ENCODE measurements around the gene MYO9B. TPM values are rescaled to one million over a fixed set of nuclear protein-coding genes. Genes with fewer than 3 reads are reported as not detected.

Gene MYO9B
- total RNA-seq, 1 experiment from 2014 or later = 68.3 TPM

DNA sequence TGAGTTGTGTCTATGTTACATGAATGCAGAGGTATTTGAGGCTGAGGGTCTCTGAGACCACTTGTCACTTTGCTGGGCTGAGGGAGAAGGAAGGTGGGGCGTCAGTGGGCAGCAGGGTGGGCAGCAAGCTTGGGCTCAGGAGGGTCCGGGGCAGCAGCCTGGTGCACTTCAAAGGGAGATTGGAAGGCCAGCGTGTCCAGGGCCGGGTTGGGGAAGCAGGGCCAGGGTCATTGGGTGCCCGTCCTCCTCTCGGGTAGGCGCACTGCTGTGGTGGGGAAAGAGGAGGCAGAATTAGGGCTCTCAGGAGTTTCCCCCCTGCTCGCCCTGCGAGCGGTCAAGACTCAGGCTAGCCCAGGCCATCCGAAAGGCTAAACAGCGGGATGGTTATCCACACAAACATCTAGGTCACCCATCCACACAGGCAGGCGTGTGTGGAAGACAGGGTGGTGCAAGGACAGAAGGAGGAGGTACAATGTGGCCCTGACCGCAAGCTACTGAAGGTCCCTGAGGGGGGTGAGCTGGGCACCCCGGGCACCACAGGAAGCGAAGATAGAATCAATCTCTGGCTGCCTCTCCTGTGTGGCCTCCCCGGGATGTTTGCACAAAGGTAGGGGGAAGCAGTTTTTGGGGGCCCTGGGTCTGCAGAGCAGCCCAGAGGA, 37.7 kb downstream of the MYO9B start:
- peak overlapping the region; percentile 52; the same call in 1 of the 2 replicates for H3K9ac ChIP-seq (ENCODE audit: low read length)
- no peaks in the 10 kb centered on the region for H4K20me1 ChIP-seq (ENCODE audit: low read length)
- ChIA-PET CTCF (no interaction called here), POLR2A (ENCODE audit: unreplicated experiment) (no interaction called here)
- ATAC-seq = no peak
- DNase-seq = no peak
- no peaks in the 10 kb centered on the region for H3K9me2 ChIP-seq (replicated peaks; ENCODE audit: low read length)
- no peak overlapping the region for H3K4me2 ChIP-seq (ENCODE audit: low read length)
- TF ChIP-seq, protein P1, sequence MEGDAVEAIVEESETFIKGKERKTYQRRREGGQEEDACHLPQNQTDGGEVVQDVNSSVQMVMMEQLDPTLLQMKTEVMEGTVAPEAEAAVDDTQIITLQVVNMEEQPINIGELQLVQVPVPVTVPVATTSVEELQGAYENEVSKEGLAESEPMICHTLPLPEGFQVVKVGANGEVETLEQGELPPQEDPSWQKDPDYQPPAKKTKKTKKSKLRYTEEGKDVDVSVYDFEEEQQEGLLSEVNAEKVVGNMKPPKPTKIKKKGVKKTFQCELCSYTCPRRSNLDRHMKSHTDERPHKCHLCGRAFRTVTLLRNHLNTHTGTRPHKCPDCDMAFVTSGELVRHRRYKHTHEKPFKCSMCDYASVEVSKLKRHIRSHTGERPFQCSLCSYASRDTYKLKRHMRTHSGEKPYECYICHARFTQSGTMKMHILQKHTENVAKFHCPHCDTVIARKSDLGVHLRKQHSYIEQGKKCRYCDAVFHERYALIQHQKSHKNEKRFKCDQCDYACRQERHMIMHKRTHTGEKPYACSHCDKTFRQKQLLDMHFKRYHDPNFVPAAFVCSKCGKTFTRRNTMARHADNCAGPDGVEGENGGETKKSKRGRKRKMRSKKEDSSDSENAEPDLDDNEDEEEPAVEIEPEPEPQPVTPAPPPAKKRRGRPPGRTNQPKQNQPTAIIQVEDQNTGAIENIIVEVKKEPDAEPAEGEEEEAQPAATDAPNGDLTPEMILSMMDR (conservative IDR thresholded peaks at IDR 0.05; ENCODE audit: low read depth, low read length) = no peak
- TF ChIP-seq EZH2phosphoT487 (IDR thresholded peaks at IDR 0.05; ENCODE audit: borderline replicate concordance, low read length) (no peak), EZH2 (IDR thresholded peaks at IDR 0.05; ENCODE audit: low read length, unreplicated experiment) (no peak)
- H3K27me3 ChIP-seq (ENCODE audit: low read length) = no peaks in the 10 kb centered on the region
- H2AFZ ChIP-seq (ENCODE audit: low read length) = no peak overlapping the region
- H3K27ac ChIP-seq (ENCODE audit: low read length) = peak overlapping the region; percentile 81
- no peaks in the 10 kb centered on the region for H3K9me3 ChIP-seq (ENCODE audit: low read length)
- H3K4me3 ChIP-seq (ENCODE audit: low read length) = no peak overlapping the region
- H3K79me2 ChIP-seq (ENCODE audit: low read length) = peaks cover 36% of the 10 kb centered on the region
- no peaks in the 10 kb centered on the region for H3K36me3 ChIP-seq (ENCODE audit: low read depth, low read length)
- peaks cover 5% of the 10 kb centered on the region; the same call in 1 of the 2 replicates for H3K4me1 ChIP-seq (ENCODE audit: insufficient read depth, low read length)
- no TSS peak for BruUV-seq (replicated peaks)
- intact Hi-C loops (cut with micrococcal nuclease) = no loop called here
- H3F3A ChIP-seq (ENCODE audit: low read length, unreplicated experiment) = peaks cover 5% of the 10 kb centered on the region

DNA sequence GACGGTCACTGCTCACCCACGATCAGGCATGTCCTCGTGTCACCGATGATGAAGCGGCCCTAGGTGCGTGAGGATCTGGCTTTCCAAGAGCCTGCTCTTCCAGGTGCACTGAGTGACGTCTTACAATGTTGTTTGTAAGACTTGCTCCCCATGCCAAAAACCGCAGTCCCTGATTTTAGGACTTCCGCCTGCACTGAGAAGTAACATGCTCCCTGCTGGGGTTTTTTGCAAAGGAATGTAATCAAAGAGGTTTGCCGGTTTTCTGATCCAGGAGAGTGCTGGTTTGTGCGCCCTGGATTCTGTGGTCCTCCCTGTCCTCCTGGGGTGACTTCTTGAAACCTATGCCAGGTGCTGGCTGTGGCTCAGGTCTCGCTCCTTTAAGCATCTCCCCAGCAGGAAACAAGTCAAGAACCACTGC, 38.8 kb downstream of the MYO9B start:
- DNase-seq (peak; percentile 44), ATAC-seq (peak; percentile 42)
- no peaks in the 10 kb centered on the region for H3K36me3 ChIP-seq (ENCODE audit: low read depth, low read length)
- TF ChIP-seq, protein P1 (conservative IDR thresholded peaks at IDR 0.05; ENCODE audit: low read depth, low read length) = no peak
- H3K27ac ChIP-seq (ENCODE audit: low read length) = peak overlapping the region; percentile 81
- BruUV-seq (replicated peaks) = no TSS peak
- no peak overlapping the region for H3K4me2 ChIP-seq (ENCODE audit: low read length)
- intact Hi-C loops (cut with micrococcal nuclease) = no loop called here
- H3K4me3 ChIP-seq (ENCODE audit: low read length) = no peak overlapping the region
- H2AFZ ChIP-seq (ENCODE audit: low read length) = no peak overlapping the region
- no peaks in the 10 kb centered on the region for H3K9me3 ChIP-seq (ENCODE audit: low read length)
- no peaks in the 10 kb centered on the region for H4K20me1 ChIP-seq (ENCODE audit: low read length)
- peaks cover 37% of the 10 kb centered on the region for H3K79me2 ChIP-seq (ENCODE audit: low read length)
- CTCF ChIA-PET = no interaction called here
- H3K4me1 ChIP-seq (ENCODE audit: insufficient read depth, low read length) = no peaks in the 10 kb centered on the region
- no peaks in the 10 kb centered on the region for H3F3A ChIP-seq (ENCODE audit: low read length, unreplicated experiment)
- peak overlapping the region; percentile 35 for H3K9ac ChIP-seq (ENCODE audit: low read length)
- no peaks in the 10 kb centered on the region for H3K27me3 ChIP-seq (ENCODE audit: low read length)
- no peaks in the 10 kb centered on the region for H3K9me2 ChIP-seq (replicated peaks; ENCODE audit: low read length)
- POLR2A ChIA-PET (ENCODE audit: unreplicated experiment) = no interaction called here

DNA sequence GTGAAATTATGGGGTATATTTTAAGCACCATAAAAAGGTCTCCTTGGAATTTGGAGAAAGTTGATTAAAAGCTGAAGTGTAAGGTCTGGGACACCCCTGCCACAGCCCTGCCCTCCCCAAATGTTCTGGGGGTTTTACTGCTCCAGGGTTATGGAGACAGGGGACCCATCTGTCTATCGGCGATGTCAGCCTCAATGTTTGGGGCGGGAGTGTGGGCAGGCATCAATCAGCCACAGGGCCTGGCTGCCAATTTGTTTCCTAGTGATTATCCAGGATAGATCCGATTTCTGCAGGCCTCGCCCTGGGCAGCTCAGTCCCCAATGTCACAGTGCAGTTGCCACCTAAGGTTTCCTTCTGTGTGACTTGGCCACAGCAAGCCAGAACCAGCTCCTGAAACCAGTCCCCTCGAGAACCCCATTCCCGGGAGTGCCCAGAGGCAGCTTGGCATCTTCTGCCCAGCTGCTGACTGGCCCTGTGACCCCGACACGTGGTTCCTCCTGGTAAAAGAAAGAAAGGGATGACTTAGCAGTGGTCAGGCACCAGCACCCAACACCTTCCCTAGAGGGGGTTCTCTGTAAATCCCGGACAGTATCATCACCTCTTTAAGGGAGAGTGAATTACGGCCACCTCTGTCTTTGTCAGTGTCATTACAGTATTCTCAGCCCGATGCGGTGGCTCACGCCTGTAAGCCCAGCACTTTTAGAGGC, 41.6 kb downstream of the MYO9B start:
- H3K27ac ChIP-seq (ENCODE audit: low read length) = no peak overlapping the region
- ATAC-seq (no peak), DNase-seq (no peak)
- no TSS peak for BruUV-seq (replicated peaks)
- H3K9ac ChIP-seq (ENCODE audit: low read length) = no peak overlapping the region
- no peaks in the 10 kb centered on the region for H3K27me3 ChIP-seq (ENCODE audit: low read length)
- H3K4me3 ChIP-seq (ENCODE audit: low read length) = no peak overlapping the region
- H3K4me1 ChIP-seq (ENCODE audit: insufficient read depth, low read length) = no peaks in the 10 kb centered on the region
- H2AFZ ChIP-seq (ENCODE audit: low read length) = no peak overlapping the region
- H3K9me2 ChIP-seq (replicated peaks; ENCODE audit: low read length) = no peaks in the 10 kb centered on the region
- peaks cover 12% of the 10 kb centered on the region; the same call in 1 of the 2 replicates for H3K79me2 ChIP-seq (ENCODE audit: low read length)
- no peak overlapping the region for H3K4me2 ChIP-seq (ENCODE audit: low read length)
- TF ChIP-seq EZH2phosphoT487 (IDR thresholded peaks at IDR 0.05; ENCODE audit: borderline replicate concordance, low read length) (no peak), EZH2 (IDR thresholded peaks at IDR 0.05; ENCODE audit: low read length, unreplicated experiment) (no peak)
- TF ChIP-seq, protein P1 (conservative IDR thresholded peaks at IDR 0.05; ENCODE audit: low read depth, low read length) = no peak
- no peaks in the 10 kb centered on the region for H3F3A ChIP-seq (ENCODE audit: low read length, unreplicated experiment)
- H3K9me3 ChIP-seq (ENCODE audit: low read length) = no peaks in the 10 kb centered on the region
- no peaks in the 10 kb centered on the region for H3K36me3 ChIP-seq (ENCODE audit: low read depth, low read length)
- POLR2A ChIA-PET (ENCODE audit: unreplicated experiment) = no interaction called here
- no peaks in the 10 kb centered on the region for H4K20me1 ChIP-seq (ENCODE audit: low read length)
- CTCF ChIA-PET = no interaction called here
- intact Hi-C loops (cut with micrococcal nuclease) = no loop called here
